Neural progenitor cell (in vitro differentiated cells): ENCODE results near the gene RPP25. TPM values are rescaled to one million over a fixed set of nuclear protein-coding genes. Genes with fewer than 3 reads are reported as not detected.

Source experiments
- DNase-seq: peaks from one replicate; pipeline ENCODE4 v3.0.0-alpha.2; 2016; ENCODE audit warnings: low spot score
- H2AFZ ChIP-seq: fragments of 200-600 bp; sonication (generic); replicated peaks from 2 replicates; pipeline ENCODE4 v1.6.1; 2016; ENCODE audit warnings: antibody characterized with exemption
- H3F3A ChIP-seq: fragments of 200-600 bp; sonication (generic); 2 replicates; pipeline ENCODE4 v1.6.1; 2016; ENCODE audit warnings: antibody characterized with exemption, low read depth
- H3K27ac ChIP-seq: fragments of 200-600 bp; sonication (generic); 2 replicates; pipeline ENCODE4 v1.5.1; 2016; ENCODE audit warnings: mild to moderate bottlenecking
- H3K27me3 ChIP-seq: fragments of 200-600 bp; sonication (generic); 2 replicates; pipeline ENCODE4 v1.6.1; 2016; ENCODE audit warnings: mild to moderate bottlenecking, moderate library complexity
- H3K36me3 ChIP-seq: fragments of 200-600 bp; sonication (generic); 2 replicates; pipeline ENCODE4 v1.5.1; 2016
- H3K4me1 ChIP-seq: fragments of 200-600 bp; sonication (generic); 2 replicates; pipeline ENCODE4 v1.6.1; 2016; ENCODE audit warnings: mixed run types
- H3K4me2 ChIP-seq: fragments of 200-600 bp; sonication (generic); 2 replicates; pipeline ENCODE4 v1.6.1; 2016
- H3K4me3 ChIP-seq: fragments of 200-600 bp; sonication (generic); 2 replicates; pipeline ENCODE4 v1.5.1; 2016
- H3K79me2 ChIP-seq: fragments of 200-600 bp; sonication (generic); 2 replicates; pipeline ENCODE4 v1.6.1; 2016; ENCODE audit warnings: low read depth
- H3K9ac ChIP-seq: fragments of 200-600 bp; sonication (generic); 2 replicates; pipeline ENCODE4 v1.6.1; 2016
- H3K9me3 ChIP-seq: fragments of 200-600 bp; sonication (generic); 2 replicates; pipeline ENCODE4 v1.5.1; 2016; ENCODE audit warnings: low read depth
- H4K20me1 ChIP-seq: fragments of 200-600 bp; sonication (generic); 2 replicates; pipeline ENCODE4 v1.6.1; 2016; ENCODE audit warnings: low read depth
- H3K27ac Mint-ChIP-seq: 3 replicates; pipeline ENCODE4 v1.8.0; 2021; ENCODE audit warnings: mixed read lengths
- H3K27me3 Mint-ChIP-seq: 2 replicates; pipeline ENCODE4 v1.8.0; 2022; ENCODE audit warnings: low read depth, mild to moderate bottlenecking, inconsistent platforms, moderate library complexity, mixed read lengths; ENCODE audit not compliant: insufficient read depth
- H3K36me3 Mint-ChIP-seq: 3 replicates; pipeline ENCODE4 v1.8.0; 2021; ENCODE audit warnings: mixed read lengths
- H3K4me1 Mint-ChIP-seq: 3 replicates; pipeline ENCODE4 v1.8.0; 2021; ENCODE audit warnings: mixed read lengths
- H3K4me3 Mint-ChIP-seq: 3 replicates; pipeline ENCODE4 v1.8.0; 2021; ENCODE audit warnings: mild to moderate bottlenecking, moderate library complexity, mixed read lengths
- H3K9me3 Mint-ChIP-seq: 3 replicates; pipeline ENCODE4 v1.8.0; 2020; ENCODE audit warnings: mixed read lengths
- CTCF ChIP-seq: fragments of 200-600 bp; sonication (generic); IDR thresholded peaks from 2 replicates; pipeline ENCODE4 v1.5.1; 2017; ENCODE audit warnings: antibody characterized with exemption, mild to moderate bottlenecking
- EZH2 ChIP-seq: fragments of 200-600 bp; sonication (generic); IDR thresholded peaks from 2 replicates; pipeline ENCODE4 v1.6.1; 2017; ENCODE audit warnings: antibody characterized with exemption, mild to moderate bottlenecking, moderate library complexity
- EZH2phosphoT487 ChIP-seq: fragments of 200-600 bp; sonication (generic); IDR thresholded peaks from 2 replicates; pipeline ENCODE4 v1.6.1; 2017; ENCODE audit warnings: antibody characterized with exemption
- total RNA-seq: library from RNA; depleted of rRNA; stranded (reverse); fragments of >200 nt; gene quantifications from 2 replicates; pipeline ENCODE4 v1.2.3, GENCODE V29; 2015; ENCODE audit warnings: low replicate concordance

The RPP25 gene
- total RNA-seq, 1 donor from 2014 or later = 2.5 TPM

- Histone ChIP-seq H3K9ac (no peak overlapping the region), H3K36me3 (no peaks in the 10 kb centered on the region), H2AFZ (no peak overlapping the region), H3F3A (peaks cover 37% of the 10 kb centered on the region), H3K79me2 (no peaks in the 10 kb centered on the region), H3K4me3 (no peak overlapping the region), H3K27ac (no peak overlapping the region), H4K20me1 (peaks cover 10% of the 10 kb centered on the region), H3K9me3 (no peaks in the 10 kb centered on the region), H3K4me1 (peaks cover 21% of the 10 kb centered on the region), H3K27me3 (peaks cover 81% of the 10 kb centered on the region), H3K4me2 (no peak overlapping the region)
- Mint-ChIP-seq H3K27ac (no peak overlapping the region), H3K36me3 (no peaks in the 10 kb centered on the region), H3K4me3 (no peak overlapping the region), H3K9me3 (no peaks in the 10 kb centered on the region), H3K4me1 (peaks cover 12% of the 10 kb centered on the region), H3K27me3 (peaks cover 60% of the 10 kb centered on the region)
- no peak for TF ChIP-seq EZH2
- no peak for TF ChIP-seq EZH2phosphoT487
- TF ChIP-seq CTCF = no peak
- no peak for DNase-seq
Observed at GRCh38 chr15:74960286-74960685, 3.7 kb upstream of the RPP25 start.

- TF ChIP-seq EZH2phosphoT487 (no peak), EZH2 (no peak), CTCF (no peak)
- H3K27ac ChIP-seq = no peak overlapping the region
- H3K4me1 ChIP-seq = peaks cover 28% of the 10 kb centered on the region
- Mint-ChIP-seq H3K27ac (no peak overlapping the region), H3K4me3 (no peak overlapping the region), H3K27me3 (peaks cover 62% of the 10 kb centered on the region), H3K9me3 (no peaks in the 10 kb centered on the region), H3K4me1 (peaks cover 18% of the 10 kb centered on the region), H3K36me3 (no peaks in the 10 kb centered on the region)
- no peaks in the 10 kb centered on the region for H3K9me3 ChIP-seq
- H3K4me2 ChIP-seq = peak overlapping the region; percentile 78
- no peak for DNase-seq
- H3K27me3 ChIP-seq = peaks cover 88% of the 10 kb centered on the region
- H3K36me3 ChIP-seq = no peaks in the 10 kb centered on the region
- no peak overlapping the region for H3K9ac ChIP-seq
- H3K4me3 ChIP-seq = peak overlapping the region; percentile 49
- H4K20me1 ChIP-seq = peaks cover 11% of the 10 kb centered on the region
- H2AFZ ChIP-seq = peak overlapping the region; percentile 39
- H3K79me2 ChIP-seq = no peaks in the 10 kb centered on the region
- H3F3A ChIP-seq = peaks cover 38% of the 10 kb centered on the region
Observed at GRCh38 chr15:74959586-74959939, 3.0 kb upstream of the RPP25 start.

GRCh38 chr15:74958908-74959585 is 2.5 kb upstream of the RPP25 start:
- no peaks in the 10 kb centered on the region for H3K36me3 ChIP-seq
- Mint-ChIP-seq H3K27ac (no peak overlapping the region), H3K9me3 (no peaks in the 10 kb centered on the region), H3K4me3 (peak overlapping the region; percentile 82), H3K4me1 (peaks cover 22% of the 10 kb centered on the region), H3K27me3 (peaks cover 62% of the 10 kb centered on the region), H3K36me3 (no peaks in the 10 kb centered on the region)
- peaks cover 38% of the 10 kb centered on the region for H3F3A ChIP-seq
- H3K27me3 ChIP-seq = peaks cover 89% of the 10 kb centered on the region
- H3K27ac ChIP-seq = no peak overlapping the region
- H2AFZ ChIP-seq = peak overlapping the region; percentile 39
- H3K4me2 ChIP-seq = peak overlapping the region; percentile 78
- H3K9ac ChIP-seq = no peak overlapping the region
- peak; percentile 74 for DNase-seq
- peak; percentile 73 for TF ChIP-seq EZH2
- no peak for TF ChIP-seq CTCF
- peak; percentile 55 for TF ChIP-seq EZH2phosphoT487
- no peaks in the 10 kb centered on the region for H3K9me3 ChIP-seq
- peaks cover 11% of the 10 kb centered on the region for H4K20me1 ChIP-seq
- H3K4me3 ChIP-seq = peak overlapping the region; percentile 49
- no peaks in the 10 kb centered on the region for H3K79me2 ChIP-seq
- H3K4me1 ChIP-seq = peaks cover 28% of the 10 kb centered on the region
